ENCODE measurements around the gene HOMEZ.
A peak's percentile ranks its signal among the peaks of the same experiment; 100 is the strongest.
"Not testable (repeated sequence)": the region's sequence is repeated elsewhere in the genome, so short reads cannot be mapped to it uniquely, and the experiment has no call there.

Gene HOMEZ

GRCh38 chr14:23275412-23275811 is 10.5 kb downstream of the HOMEZ start:
- no peak for DNase-seq

- DNase-seq, result no peak
Measured at GRCh38 chr14:23269193-23269592, 16.7 kb downstream of the HOMEZ start.

DNA sequence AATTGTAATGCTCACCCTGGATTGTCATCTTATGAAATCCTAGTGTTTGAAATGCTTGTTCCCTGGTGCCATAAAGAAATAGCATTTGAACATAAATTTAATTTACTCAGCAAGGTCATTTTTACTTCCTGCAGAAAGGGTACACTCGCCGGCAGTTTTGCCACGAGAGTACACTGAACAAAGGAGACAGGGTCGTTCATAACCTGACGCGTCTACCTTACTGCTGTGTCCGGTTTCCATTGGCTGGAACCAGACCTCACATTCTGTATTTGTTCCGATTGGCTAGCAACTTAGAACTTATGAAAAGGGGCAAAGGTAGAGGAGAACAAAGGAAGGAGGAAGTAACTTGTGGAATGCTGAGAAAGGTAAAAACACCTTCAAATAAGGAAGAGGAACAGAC is 25.1 kb downstream of the HOMEZ start:
- DNase-seq, result not testable (repeated sequence)

DNA sequence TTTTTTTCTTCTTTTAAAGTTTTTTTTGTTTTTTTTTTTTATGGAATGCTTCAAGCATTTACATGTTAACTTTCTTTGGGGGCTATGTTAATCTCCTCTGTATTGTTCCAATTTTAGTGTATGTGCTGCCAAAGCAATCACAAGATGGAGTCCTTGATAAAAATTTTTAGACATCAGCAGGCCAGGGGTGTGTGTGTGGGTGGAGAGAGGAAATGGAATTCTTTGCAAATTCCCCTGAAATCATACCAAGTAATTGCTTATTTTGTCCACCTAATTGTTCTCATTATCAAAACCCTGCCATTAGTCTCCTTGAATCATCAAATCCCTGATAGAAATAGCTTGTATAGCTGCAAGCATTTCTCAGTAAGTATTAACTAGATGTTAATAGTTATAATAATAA is 26.5 kb downstream of the HOMEZ start:
- DNase-seq, result no peak

GRCh38 chr14:23258256-23258655 is 27.7 kb downstream of the HOMEZ start:
- no peak for DNase-seq

DNA sequence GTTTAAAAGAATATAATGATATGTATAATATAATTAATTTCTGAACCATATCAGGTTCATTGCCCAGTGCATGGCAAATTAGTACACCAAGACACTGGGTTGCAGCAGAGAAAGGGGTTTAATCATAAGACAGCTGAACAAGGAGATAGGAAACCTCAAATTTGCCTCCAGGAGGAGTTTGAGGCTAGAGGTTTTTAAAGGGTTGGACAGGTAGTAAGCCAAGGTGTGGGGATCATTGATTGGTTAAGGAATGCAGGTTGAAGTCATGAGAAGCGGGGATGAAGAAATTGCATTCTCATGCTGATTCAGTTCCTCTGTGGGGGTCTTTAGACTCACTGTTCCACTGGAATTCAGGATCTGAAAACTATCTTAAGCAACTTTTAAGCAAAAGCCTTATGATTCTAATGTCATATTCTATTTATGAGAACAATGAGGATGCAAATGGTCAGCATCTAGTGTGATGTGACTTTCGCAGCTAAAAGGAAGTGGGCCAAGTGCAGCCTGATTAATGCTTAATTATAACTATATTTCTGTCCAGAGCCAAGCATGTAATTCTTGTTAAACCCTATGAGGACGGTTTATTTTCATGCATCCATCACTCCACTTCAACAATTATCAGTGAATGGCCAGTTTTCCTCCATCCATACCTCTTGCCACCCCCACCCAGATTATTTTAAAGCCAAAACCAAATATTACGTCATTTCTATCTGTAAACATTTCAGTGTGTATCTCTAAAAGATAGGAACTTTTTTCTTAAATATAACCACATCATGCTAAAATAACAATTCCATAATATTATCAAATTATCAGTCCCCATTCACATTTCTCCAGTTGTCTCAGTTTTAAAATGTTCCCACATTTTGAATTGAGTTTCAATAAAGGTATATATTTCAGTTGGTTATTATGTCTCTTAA is 33.3 kb downstream of the HOMEZ start:
- DNase-seq, result no peak

- no peak for DNase-seq
Measured at GRCh38 chr14:23252006-23252405, 33.9 kb downstream of the HOMEZ start.

DNA sequence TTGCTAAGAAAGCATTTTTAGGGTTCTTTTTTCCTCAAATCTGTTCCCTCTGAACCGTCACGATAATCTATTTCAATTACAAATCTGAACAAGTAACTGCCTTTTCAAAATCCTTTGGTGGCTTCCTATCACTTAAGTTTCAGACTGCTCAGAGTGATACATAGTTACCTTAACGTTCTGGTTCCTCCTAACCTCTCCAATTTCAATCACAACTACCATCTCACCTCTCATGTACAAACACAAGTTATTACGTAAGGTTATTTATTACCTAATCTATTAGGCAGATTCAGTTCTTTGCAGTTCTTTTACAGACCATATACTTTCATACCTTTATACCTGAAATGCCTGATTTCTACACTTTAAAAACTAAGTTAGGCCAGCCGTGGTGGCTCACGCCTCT is 36.1 kb downstream of the HOMEZ start:
- DNase-seq, result no peak

GRCh38 chr14:23248601-23249000 is 37.3 kb downstream of the HOMEZ start:
- DNase-seq, result no peak

GRCh38 chr14:23245282-23245681 is 40.6 kb downstream of the HOMEZ start:
- DNase-seq, result no peak

DNA sequence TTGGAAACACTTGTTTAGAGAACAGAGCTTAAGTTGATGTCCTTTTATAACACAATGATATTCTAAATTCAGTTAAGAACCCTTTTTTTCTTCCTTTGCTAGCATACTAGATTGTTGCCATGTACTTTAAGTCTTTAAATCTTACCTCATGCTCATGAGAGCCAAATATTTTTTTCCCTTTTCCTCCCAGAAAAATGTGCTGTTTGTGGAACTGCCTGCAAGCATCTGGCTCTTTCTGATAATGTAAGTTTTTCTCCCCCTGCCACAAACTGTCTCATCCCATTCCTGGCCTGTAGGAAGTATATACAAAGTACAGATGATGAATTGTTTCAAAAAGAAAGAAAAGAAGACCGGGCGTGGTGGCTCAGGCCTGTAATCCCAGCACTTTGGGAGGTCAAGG is 42.9 kb downstream of the HOMEZ start:
- DNase-seq, result no peak

- no peak for DNase-seq
Measured at GRCh38 chr14:23242076-23242475, 43.9 kb downstream of the HOMEZ start.

DNA sequence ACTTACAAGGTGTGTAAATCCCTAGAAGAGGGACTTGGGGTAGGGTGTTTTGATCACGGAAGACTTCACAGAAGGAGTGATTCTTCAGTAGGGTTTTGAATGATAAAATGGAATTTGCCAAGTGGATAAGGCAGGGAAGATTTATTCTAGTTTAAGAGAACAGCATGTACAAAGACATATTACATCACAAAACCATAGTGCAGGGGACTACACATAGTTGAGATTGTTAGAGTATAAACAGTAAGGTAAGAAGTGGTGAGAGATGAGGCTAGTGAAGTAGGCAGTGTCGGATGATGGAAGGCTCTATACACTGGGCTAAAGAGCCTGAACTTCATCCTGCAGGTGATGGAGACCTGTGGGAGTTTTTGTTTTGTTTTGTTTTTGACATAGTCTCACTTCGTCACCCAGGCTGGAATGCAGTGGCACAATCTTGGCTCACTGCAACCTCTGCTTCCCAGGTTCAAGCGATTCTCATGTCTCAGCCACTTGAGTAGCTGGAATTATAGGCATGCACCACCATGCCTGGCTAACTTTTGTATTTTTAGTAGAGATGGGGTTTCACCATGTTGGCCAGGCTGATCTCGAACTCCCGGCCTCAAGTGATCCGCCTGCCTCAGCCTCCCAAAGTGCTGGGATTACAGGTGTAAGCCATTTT is 44.7 kb downstream of the HOMEZ start:
- not testable (repeated sequence) for DNase-seq

GRCh38 chr14:23240661-23241060 is 45.3 kb downstream of the HOMEZ start:
- DNase-seq, result no peak

- peak; percentile 86 for DNase-seq
Measured at GRCh38 chr14:23237772-23238594, 47.9 kb downstream of the HOMEZ start, which contains the start of gene RNF212B. TSS of gene RNF212B (plus strand) at chr14:23237936. CDS start at chr14:23240346, 2,410 bp downstream.

- not testable (repeated sequence) for DNase-seq
Measured at GRCh38 chr14:23232241-23232808, 53.6 kb downstream of the HOMEZ start.

- DNase-seq, result no peak
Measured at GRCh38 chr14:23228812-23229211, 57.1 kb downstream of the HOMEZ start.

- no peak for DNase-seq
Measured at GRCh38 chr14:23227566-23227965, 58.4 kb downstream of the HOMEZ start.

- DNase-seq, result not testable (repeated sequence)
Measured at GRCh38 chr14:23224958-23225357, 61.0 kb downstream of the HOMEZ start.

Measured in NCI-H1105 treated with DMSO at 0.1 percent for 48 hours (cell line).